ENCODE results near the gene RGL4.

Gene RGL4

GRCh38 chr22:23677701-23677995, 13.2 kb upstream of the RGL4 start:
- no peak for DNase-seq

- DNase-seq, result no peak
These were observed 12.7 kb upstream of the RGL4 start for GRCh38 chr22:23678133-23678532.

GRCh38 chr22:23681026-23681809, 9.6 kb upstream of the RGL4 start:
- no peak for DNase-seq

- no peak for DNase-seq
These were observed 8.7 kb upstream of the RGL4 start for GRCh38 chr22:23682077-23682476.

GRCh38 chr22:23682827-23683355, 7.9 kb upstream of the RGL4 start:
- no peak for DNase-seq

- DNase-seq, result no peak
These were observed 7.3 kb upstream of the RGL4 start for GRCh38 chr22:23683545-23683944.

- DNase-seq, result peak in 4 of 51 donors; percentile 11 to 21 (median 18)
These were observed 6.8 kb upstream of the RGL4 start for GRCh38 chr22:23684026-23684425.

GRCh38 chr22:23684561-23685031, 6.2 kb upstream of the RGL4 start:
- DNase-seq, result no peak

- DNase-seq, result no peak
These were observed 5.5 kb upstream of the RGL4 start for GRCh38 chr22:23685205-23685784.

- no peak for DNase-seq
These were observed 4.3 kb upstream of the RGL4 start for GRCh38 chr22:23686416-23687024.

GRCh38 chr22:23688121-23688520, 2.7 kb upstream of the RGL4 start:
- DNase-seq, result no peak

- DNase-seq, result no peak
These were observed 2.2 kb upstream of the RGL4 start for GRCh38 chr22:23688571-23688970.

- DNase-seq, result no peak
These were observed 1.4 kb upstream of the RGL4 start for GRCh38 chr22:23689414-23689813.

GRCh38 chr22:23691748-23692423, 1.1 kb downstream of the RGL4 start:
- DNase-seq, result no peak

- DNase-seq, result no peak
These were observed 1.9 kb downstream of the RGL4 start for GRCh38 chr22:23692598-23693291.

GRCh38 chr22:23693979-23694680, 3.3 kb downstream of the RGL4 start:
- no peak for DNase-seq

- DNase-seq, result no peak
These were observed 4.3 kb downstream of the RGL4 start for GRCh38 chr22:23695141-23695540.

GRCh38 chr22:23695571-23696325, 4.9 kb downstream of the RGL4 start:
- DNase-seq, result no peak

GRCh38 chr22:23696326-23696851, 5.6 kb downstream of the RGL4 start:
- no peak for DNase-seq

Data from hypothalamus (tissue), 51 donors.